BLaER1 treated with 17β-estradiol and CSF1 and Interleukin-3, amounts not matched to agents 10 nM and 100 nM (cell line): ENCODE measurements around the gene SLC15A1.

Experiments used
- H3K27ac ChIP-seq, 11 experiments: shearing (Covaris generic); formaldehyde crosslinking; 2 replicates each; pipeline ENCODE4 v1.8.1; 2022
- H3K27me3 ChIP-seq, 11 experiments: shearing (Covaris generic); formaldehyde crosslinking; 2 replicates each; pipeline ENCODE4 v1.8.1; 2022
- H3K36me3 ChIP-seq, 11 experiments: shearing (Covaris generic); formaldehyde crosslinking; 2 replicates each; pipeline ENCODE4 v1.8.1; 2022
- H3K4me1 ChIP-seq, 10 experiments: shearing (Covaris generic); formaldehyde crosslinking; 2 replicates each; pipeline ENCODE4 v1.8.1; 2022
- H3K4me2 ChIP-seq, 11 experiments: shearing (Covaris generic); formaldehyde crosslinking; 2 replicates each; pipeline ENCODE4 v1.8.1; 2022
- H3K4me3 ChIP-seq, 10 experiments: shearing (Covaris generic); formaldehyde crosslinking; 2 replicates each; pipeline ENCODE4 v1.8.1; 2022
- H3K9ac ChIP-seq, 11 experiments: shearing (Covaris generic); formaldehyde crosslinking; 2 replicates each; pipeline ENCODE4 v1.8.1; 2022
- H3K9me3 ChIP-seq, 11 experiments: shearing (Covaris generic); formaldehyde crosslinking; replicated peaks in 1 of 11; 2 replicates each; pipeline ENCODE4 v1.8.1; 2022
- H4K20me1 ChIP-seq, 11 experiments: shearing (Covaris generic); formaldehyde crosslinking; 2 replicates each; pipeline ENCODE4 v1.8.1; 2022
- Cebpa-rat ChIP-seq, 11 experiments: shearing (Covaris generic); IDR thresholded peaks; 2 replicates each; pipeline ENCODE4 v1.8.1; 2022

The SLC15A1 gene

DNA sequence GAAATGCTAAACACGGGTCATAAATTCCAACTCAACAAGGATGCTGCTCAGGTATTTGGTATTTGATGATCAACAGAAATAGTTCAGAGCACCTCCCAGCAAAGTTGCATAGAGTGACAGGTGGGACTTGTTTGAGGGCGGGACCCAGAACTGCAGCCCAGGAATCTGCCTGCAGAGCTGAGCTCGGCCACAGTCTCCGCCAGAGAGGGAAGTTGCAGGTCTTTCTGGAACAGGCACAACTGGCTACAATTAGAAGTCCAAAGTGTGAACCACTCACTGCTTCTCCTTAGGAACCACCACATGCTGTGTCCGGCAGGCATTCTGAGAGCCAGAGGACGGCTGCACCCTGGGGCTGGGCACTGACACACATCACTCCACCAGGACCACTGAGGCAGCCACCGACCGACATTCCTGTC, 1.1 kb downstream of the SLC15A1 start:
- no peaks in the 10 kb centered on the region for H3K36me3 ChIP-seq
- H3K27ac ChIP-seq: no peak overlapping the region
- H3K9me3 ChIP-seq: peaks cover 17 to 25% (median 19%) of the 10 kb centered on the region in 11 experiments
- H3K27me3 ChIP-seq: peaks cover 0 to 18% (median 10%) of the 10 kb centered on the region in 11 experiments; a peak in 13 of 22 replicates
- H4K20me1 ChIP-seq: no peaks in the 10 kb centered on the region
- no peak overlapping the region for H3K4me2 ChIP-seq
- H3K4me1 ChIP-seq: 0 out of 20 replicates have a peak, but pooled peaks cover 0 to 5% (median 0%) of the 10 kb centered on the region in 10 experiments
- H3K9ac ChIP-seq: no peak overlapping the region
- no peak for TF ChIP-seq Cebpa-rat (IDR thresholded peaks at IDR 0.05)
- no peak overlapping the region for H3K4me3 ChIP-seq

DNA sequence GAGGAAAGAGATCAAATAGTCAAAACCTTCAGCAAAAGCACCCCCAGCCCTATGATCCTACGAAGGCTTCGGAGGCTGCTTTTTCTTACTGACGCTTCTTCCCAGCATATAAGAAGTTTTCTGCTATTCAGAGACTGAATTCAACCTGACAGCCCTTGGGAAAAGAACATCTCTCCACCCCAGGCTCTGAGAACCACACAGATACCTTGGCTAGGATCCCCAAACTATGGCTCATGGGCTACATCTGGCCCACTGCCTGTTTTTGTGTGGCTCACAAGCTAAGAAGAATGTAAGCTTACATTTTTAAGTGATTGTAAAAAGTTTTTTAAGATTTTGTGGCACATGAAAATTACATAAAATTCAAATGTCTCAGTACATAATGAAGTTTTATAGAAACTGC, 3.0 kb downstream of the SLC15A1 start:
- Histone ChIP-seq H3K36me3 (no peaks in the 10 kb centered on the region), H3K4me3 (no peak overlapping the region), H3K27ac (no peak overlapping the region), H3K9me3 (peaks cover 17 to 23% (median 19%) of the 10 kb centered on the region in 11 experiments), H3K27me3 (peaks cover 0 to 18% (median 10%) of the 10 kb centered on the region in 11 experiments; a peak in 13 of 22 replicates), H4K20me1 (no peaks in the 10 kb centered on the region), H3K4me1 (0 out of 20 replicates have a peak, but pooled peaks cover 0 to 5% (median 0%) of the 10 kb centered on the region in 10 experiments), H3K4me2 (no peak overlapping the region), H3K9ac (no peak overlapping the region)
- no peak for TF ChIP-seq Cebpa-rat (IDR thresholded peaks at IDR 0.05)

DNA sequence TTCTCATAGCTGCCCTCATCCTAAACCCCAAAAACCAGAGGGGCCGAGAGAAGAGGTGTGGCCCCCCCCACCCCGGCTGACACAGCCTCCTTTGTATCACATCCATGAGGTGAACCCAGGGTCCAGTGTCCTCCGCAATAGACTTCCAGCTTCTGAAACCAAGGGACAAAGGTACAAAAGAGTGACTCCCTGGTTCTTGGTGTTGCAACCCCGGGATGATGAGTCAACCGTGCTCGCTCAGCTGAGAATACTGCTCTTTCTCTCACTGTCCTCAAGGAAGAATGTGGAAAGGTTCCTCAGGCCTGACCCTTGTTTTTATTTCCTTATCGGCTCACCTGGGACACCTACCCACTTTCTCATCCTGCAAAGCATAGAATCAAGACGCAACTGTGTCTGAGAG, 5.5 kb downstream of the SLC15A1 start:
- Histone ChIP-seq H3K4me2 (peak overlapping the region in 2 of 11 experiments; percentile 2 to 3; a peak in 2 of 22 replicates), H3K4me3 (no peak overlapping the region)
- no peak for TF ChIP-seq Cebpa-rat (IDR thresholded peaks at IDR 0.05)

DNA sequence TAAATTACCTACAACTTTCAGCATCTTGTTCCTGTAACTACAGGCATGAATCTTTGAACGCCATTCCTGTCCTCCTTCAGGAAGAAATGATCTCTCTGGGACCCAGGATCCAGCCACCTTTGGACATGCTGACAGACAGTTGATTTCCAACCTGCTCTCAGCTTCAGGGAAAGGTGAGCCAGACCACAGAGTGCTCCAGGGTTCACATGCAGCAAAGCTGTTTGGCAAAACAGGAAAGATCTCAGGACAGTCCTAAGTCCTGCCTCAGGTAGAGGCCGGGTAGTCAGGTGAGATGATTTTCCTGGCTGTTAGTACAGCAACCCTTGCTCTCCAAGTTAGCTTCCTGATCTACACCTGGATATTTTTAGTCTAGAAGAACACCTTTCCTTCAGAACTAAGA, 9.1 kb downstream of the SLC15A1 start:
- H3K27me3 ChIP-seq: no peaks in the 10 kb centered on the region
- H3K9ac ChIP-seq: no peak overlapping the region
- H3K36me3 ChIP-seq: peaks cover 0 to 4% (median 0%) of the 10 kb centered on the region in 11 experiments; a peak in 1 of 22 replicates
- H3K9me3 ChIP-seq: peaks cover 8 to 20% (median 12%) of the 10 kb centered on the region in 11 experiments
- peaks cover 0 to 5% (median 0%) of the 10 kb centered on the region in 10 experiments; a peak in 1 of 20 replicates for H3K4me1 ChIP-seq
- no peak for TF ChIP-seq Cebpa-rat (IDR thresholded peaks at IDR 0.05)
- H3K4me2 ChIP-seq: no peak overlapping the region
- no peak overlapping the region for H3K4me3 ChIP-seq
- no peak overlapping the region for H3K27ac ChIP-seq
- H4K20me1 ChIP-seq: no peaks in the 10 kb centered on the region

More for the DNA sequence above, 5.5 kb downstream of the SLC15A1 start:
- H4K20me1 ChIP-seq: no peaks in the 10 kb centered on the region
- no peaks in the 10 kb centered on the region for H3K36me3 ChIP-seq
- no peak overlapping the region for H3K27ac ChIP-seq
- 0 out of 20 replicates have a peak, but pooled peaks cover 0 to 5% (median 0%) of the 10 kb centered on the region in 10 experiments for H3K4me1 ChIP-seq
- H3K9me3 ChIP-seq: peaks cover 0 to 5% (median 3%) of the 10 kb centered on the region in 11 experiments; a peak in 17 of 22 replicates
- peaks cover 0 to 7% (median 3%) of the 10 kb centered on the region in 11 experiments; a peak in 8 of 22 replicates for H3K27me3 ChIP-seq
- no peak overlapping the region for H3K9ac ChIP-seq

DNA sequence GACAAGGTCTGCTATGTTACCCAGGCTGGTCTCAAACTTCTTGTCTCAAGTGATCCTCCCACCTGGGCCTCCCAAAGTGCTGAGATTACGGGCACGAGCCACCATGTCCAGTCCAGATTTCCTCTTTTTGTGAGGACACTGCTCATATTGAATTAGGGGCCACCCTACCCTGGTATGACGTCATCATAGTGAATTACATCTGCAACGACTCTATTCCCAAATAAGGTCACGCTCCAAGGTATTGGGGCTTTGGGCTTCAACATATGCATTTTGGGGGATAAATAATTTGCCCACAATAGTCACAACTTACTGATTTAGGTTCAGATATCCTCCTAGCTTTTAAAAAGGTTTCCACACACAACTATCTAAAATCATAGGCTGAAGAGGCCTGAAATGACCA, 9.5 kb downstream of the SLC15A1 start:
- H4K20me1 ChIP-seq: no peaks in the 10 kb centered on the region
- H3K27ac ChIP-seq: no peak overlapping the region
- no peak overlapping the region for H3K4me3 ChIP-seq
- no peaks in the 10 kb centered on the region for H3K27me3 ChIP-seq
- H3K9me3 ChIP-seq: peaks cover 12 to 24% (median 16%) of the 10 kb centered on the region in 11 experiments
- peaks cover 0 to 5% (median 0%) of the 10 kb centered on the region in 10 experiments; a peak in 1 of 20 replicates for H3K4me1 ChIP-seq
- no peak for TF ChIP-seq Cebpa-rat (IDR thresholded peaks at IDR 0.05)
- no peak overlapping the region for H3K9ac ChIP-seq
- peaks cover 0 to 5% (median 0%) of the 10 kb centered on the region in 11 experiments; a peak in 1 of 22 replicates for H3K36me3 ChIP-seq
- no peak overlapping the region for H3K4me2 ChIP-seq

DNA sequence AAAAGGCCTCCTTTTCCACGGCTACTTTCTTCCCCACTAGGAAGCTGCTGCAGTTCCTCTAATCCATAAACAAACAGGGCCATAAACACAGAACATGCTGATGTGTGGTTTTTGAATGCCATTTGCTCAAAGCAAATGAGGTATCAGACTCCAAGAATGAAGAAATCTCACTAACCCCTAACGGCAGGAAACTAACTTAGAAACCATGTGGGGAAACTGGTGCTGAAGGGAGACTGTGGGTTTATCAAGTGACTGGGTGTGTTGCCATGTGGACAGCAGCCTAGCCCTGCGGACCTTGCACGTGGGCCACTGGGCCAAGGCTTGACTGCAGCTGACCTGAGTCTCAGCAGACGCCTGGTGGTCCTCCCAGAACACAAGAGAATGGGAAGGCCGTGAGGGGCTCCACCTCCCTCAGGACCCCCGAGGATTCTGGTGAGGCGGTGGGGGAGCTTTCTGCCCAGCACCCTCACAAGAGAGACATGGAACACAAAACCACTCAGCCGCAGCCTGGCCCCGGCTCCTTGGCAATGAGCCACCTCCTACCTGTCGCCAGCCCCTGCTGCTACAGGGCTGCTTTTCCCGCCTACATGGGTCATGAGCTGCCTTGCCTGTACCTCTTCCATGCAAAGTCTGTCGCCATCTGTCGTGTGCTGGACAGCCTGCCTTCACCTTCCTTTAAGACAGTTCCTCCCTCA, 10.6 kb downstream of the SLC15A1 start:
- H3K9ac ChIP-seq: no peak overlapping the region
- H3K4me2 ChIP-seq: peak overlapping the region in 1 of 11 experiments; percentile 8; a peak in 1 of 22 replicates
- no peaks in the 10 kb centered on the region for H4K20me1 ChIP-seq
- peaks cover 0 to 4% (median 0%) of the 10 kb centered on the region in 10 experiments; a peak in 1 of 20 replicates for H3K4me1 ChIP-seq
- no peaks in the 10 kb centered on the region for H3K27me3 ChIP-seq
- no peak for TF ChIP-seq Cebpa-rat (IDR thresholded peaks at IDR 0.05)
- H3K36me3 ChIP-seq: peaks cover 0 to 5% (median 0%) of the 10 kb centered on the region in 11 experiments; a peak in 1 of 22 replicates
- H3K9me3 ChIP-seq: peaks cover 16 to 34% (median 25%) of the 10 kb centered on the region in 11 experiments
- no peak overlapping the region for H3K27ac ChIP-seq
- no peak overlapping the region for H3K4me3 ChIP-seq

DNA sequence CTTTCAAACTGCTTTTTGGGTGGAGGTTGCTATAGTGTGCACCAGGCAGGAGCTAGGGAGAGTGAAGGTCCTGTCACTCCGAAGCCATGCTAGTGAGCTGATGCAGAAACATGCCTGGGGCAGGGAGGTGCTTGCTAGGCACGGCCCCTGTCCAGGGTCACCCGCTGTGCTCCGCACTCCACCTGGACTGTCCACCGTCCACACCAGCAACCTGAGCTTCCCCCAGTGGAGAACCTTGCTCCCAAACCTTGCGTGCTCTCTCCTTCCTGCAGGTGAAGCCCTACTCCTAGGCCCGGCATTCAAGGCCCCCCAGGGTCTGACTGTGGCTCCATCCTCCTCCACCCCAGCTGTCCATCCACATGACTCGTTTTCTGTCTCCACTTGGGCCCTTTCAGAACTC, 12.3 kb downstream of the SLC15A1 start:
- Histone ChIP-seq H3K9ac (no peak overlapping the region), H4K20me1 (no peaks in the 10 kb centered on the region), H3K9me3 (peaks cover 16 to 44% (median 33%) of the 10 kb centered on the region in 11 experiments), H3K27me3 (no peaks in the 10 kb centered on the region), H3K4me2 (no peak overlapping the region), H3K27ac (no peak overlapping the region), H3K4me1 (peaks cover 0 to 4% (median 0%) of the 10 kb centered on the region in 10 experiments; a peak in 1 of 20 replicates), H3K36me3 (peaks cover 0 to 5% (median 0%) of the 10 kb centered on the region in 11 experiments; a peak in 1 of 22 replicates), H3K4me3 (no peak overlapping the region)
- TF ChIP-seq Cebpa-rat (IDR thresholded peaks at IDR 0.05): no peak

DNA sequence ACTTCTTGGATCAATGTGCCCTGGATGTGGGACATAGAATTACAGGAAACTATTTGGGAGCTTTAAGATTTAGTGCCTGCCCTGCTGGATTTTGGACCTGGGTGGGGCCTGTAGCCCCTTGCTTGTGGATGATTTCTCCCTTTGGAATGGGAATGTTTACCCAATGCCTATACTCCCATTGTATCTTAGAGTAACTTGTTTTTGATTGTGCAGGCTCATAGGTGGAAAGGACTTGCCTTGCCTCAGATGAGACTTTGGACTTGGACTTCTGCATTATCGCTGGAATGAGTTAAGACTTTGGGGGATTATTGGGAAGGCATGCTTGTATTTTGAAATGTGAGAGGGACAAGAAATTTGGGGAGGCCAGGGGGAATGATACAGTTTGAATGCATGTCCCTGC, 13.5 kb downstream of the SLC15A1 start:
- Histone ChIP-seq H3K4me2 (no peak overlapping the region), H3K27ac (no peak overlapping the region), H3K9ac (no peak overlapping the region), H3K9me3 (peaks cover 21 to 50% (median 38%) of the 10 kb centered on the region in 11 experiments), H4K20me1 (no peaks in the 10 kb centered on the region), H3K4me3 (no peak overlapping the region), H3K27me3 (no peaks in the 10 kb centered on the region), H3K36me3 (peaks cover 0 to 5% (median 0%) of the 10 kb centered on the region in 11 experiments; a peak in 1 of 22 replicates), H3K4me1 (peaks cover 0 to 4% (median 0%) of the 10 kb centered on the region in 10 experiments; a peak in 1 of 20 replicates)
- no peak for TF ChIP-seq Cebpa-rat (IDR thresholded peaks at IDR 0.05)

DNA sequence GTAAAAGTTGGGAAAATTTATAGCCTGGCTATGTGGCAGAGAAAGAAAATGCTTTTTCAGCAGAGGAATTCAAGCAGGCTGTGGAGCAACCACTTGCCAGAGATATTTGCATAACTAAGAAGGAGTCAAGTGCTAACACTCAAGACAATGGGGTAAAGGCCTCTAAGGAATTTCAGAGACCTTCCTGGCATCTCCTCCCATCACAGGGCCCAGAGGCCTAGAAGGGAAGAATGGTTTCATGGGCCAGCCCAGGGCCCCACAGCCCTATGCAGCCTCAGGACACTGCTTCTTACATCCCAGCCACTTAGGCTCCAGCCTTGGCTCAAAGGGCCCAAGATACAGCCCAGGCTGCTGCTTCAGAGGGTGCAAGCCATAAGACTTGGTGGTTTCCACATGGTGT, 14.3 kb downstream of the SLC15A1 start:
- TF ChIP-seq Cebpa-rat (IDR thresholded peaks at IDR 0.05): no peak
- no peak overlapping the region for H3K27ac ChIP-seq
- H3K4me2 ChIP-seq: no peak overlapping the region
- no peaks in the 10 kb centered on the region for H4K20me1 ChIP-seq
- peaks cover 0 to 5% (median 0%) of the 10 kb centered on the region in 11 experiments; a peak in 1 of 22 replicates for H3K36me3 ChIP-seq
- no peak overlapping the region for H3K4me3 ChIP-seq
- no peaks in the 10 kb centered on the region for H3K27me3 ChIP-seq
- no peak overlapping the region for H3K9ac ChIP-seq
- H3K9me3 ChIP-seq: peaks cover 25 to 58% (median 43%) of the 10 kb centered on the region in 11 experiments
- H3K4me1 ChIP-seq: peaks cover 0 to 4% (median 0%) of the 10 kb centered on the region in 10 experiments; a peak in 1 of 20 replicates
